Measurements from ENCODE around the gene ACKR2.

DNA sequence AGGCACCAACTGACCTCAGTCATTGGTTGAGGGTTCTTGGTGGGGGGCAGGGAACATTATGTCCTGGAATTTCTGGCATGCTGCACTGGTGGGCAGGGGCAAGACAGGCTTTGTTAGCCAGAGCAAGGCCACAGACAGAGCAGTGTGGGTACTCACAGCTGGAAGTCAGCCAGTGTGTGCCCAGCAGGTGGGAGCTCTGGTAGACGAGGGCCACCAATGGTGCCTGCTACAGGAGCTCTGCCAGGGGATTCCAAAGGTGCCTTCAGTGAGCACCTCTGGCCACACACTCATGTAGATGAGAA lies 35.1 kb downstream of the ACKR2 start:
- TF ChIP-seq, protein P1, sequence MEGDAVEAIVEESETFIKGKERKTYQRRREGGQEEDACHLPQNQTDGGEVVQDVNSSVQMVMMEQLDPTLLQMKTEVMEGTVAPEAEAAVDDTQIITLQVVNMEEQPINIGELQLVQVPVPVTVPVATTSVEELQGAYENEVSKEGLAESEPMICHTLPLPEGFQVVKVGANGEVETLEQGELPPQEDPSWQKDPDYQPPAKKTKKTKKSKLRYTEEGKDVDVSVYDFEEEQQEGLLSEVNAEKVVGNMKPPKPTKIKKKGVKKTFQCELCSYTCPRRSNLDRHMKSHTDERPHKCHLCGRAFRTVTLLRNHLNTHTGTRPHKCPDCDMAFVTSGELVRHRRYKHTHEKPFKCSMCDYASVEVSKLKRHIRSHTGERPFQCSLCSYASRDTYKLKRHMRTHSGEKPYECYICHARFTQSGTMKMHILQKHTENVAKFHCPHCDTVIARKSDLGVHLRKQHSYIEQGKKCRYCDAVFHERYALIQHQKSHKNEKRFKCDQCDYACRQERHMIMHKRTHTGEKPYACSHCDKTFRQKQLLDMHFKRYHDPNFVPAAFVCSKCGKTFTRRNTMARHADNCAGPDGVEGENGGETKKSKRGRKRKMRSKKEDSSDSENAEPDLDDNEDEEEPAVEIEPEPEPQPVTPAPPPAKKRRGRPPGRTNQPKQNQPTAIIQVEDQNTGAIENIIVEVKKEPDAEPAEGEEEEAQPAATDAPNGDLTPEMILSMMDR (optimal IDR thresholded peaks at IDR 0.05 in 1 of 3, IDR thresholded peaks at IDR 0.05 in 1 of 3, conservative IDR thresholded peaks at IDR 0.05 in 1 of 3; ENCODE audit: extremely low read depth in 1 of 3, insufficient read depth in 2 of 3, low read length in 3 of 3) = no peak
- TF ChIP-seq EZH2 (IDR thresholded peaks at IDR 0.05; ENCODE audit: low read length) = no peak

Measured in keratinocyte (primary cell).